GM12878 (cell line): Measurements from ENCODE around the gene USP12. TPM values are rescaled to one million over a fixed set of nuclear protein-coding genes. Genes with fewer than 3 reads are reported as not detected.

Source experiments
- ATAC-seq: fragments of 200-7000 bp; cut with Tn5 transposase; 3 replicates; pipeline ENCODE4 v1.9.1; 2020; ENCODE audit warnings: mild to moderate bottlenecking, moderate library complexity
- BruUV-seq: library from RNA; stranded (reverse); fragments of 400-500 nt; replicated peaks from 2 replicates; lab custom pipeline; 2021; lab: Mats Ljungman, UMichigan
- CTCF ChIA-PET: fragments of 300-600 bp; sonication (Branson Sonifier 250); formaldehyde crosslinking; extraction: SDS; loops from one replicate; lab custom pipeline; 2021; ENCODE audit warnings: inconsistent platforms; lab: Yijun Ruan, JAX
- POLR2A ChIA-PET: fragments of 350-600 bp; formaldehyde crosslinking; extraction: SDS; loops from one replicate; lab custom pipeline; 2021; ENCODE audit warnings: inconsistent platforms; lab: Charles Lee
- RAD21 ChIA-PET: fragments of 300-600 bp; sonication (Branson Sonifier 250); formaldehyde crosslinking; loops from one replicate; lab custom pipeline; 2023; ENCODE audit warnings: antibody characterized with exemption; ENCODE audit not compliant: unreplicated experiment; lab: Charles Lee
- SMC1A ChIA-PET: fragments of 300-600 bp; sonication (Branson Sonifier 250); formaldehyde crosslinking; loops from one replicate; lab custom pipeline; 2023; ENCODE audit not compliant: unreplicated experiment, uncharacterized antibody; lab: Charles Lee
- DNase-seq: peaks from one replicate; pipeline ENCODE4 v3.0.0-alpha.2; 2011; ENCODE audit warnings: low read depth, low spot score
- FAIRE-seq: peaks from 3 replicates; lab custom pipeline; 2011; peaks lifted over from hg19 to GRCh38; lab: Jason Lieb, UNC
- H2AFZ ChIP-seq: 2 replicates; pipeline ENCODE4 v1.6.0; 2011; ENCODE audit warnings: low read depth, low read length, control low read depth; ENCODE audit not compliant: control insufficient read depth
- H3K27ac ChIP-seq: 2 replicates; pipeline ENCODE4 v1.5.1; 2011; ENCODE audit warnings: control low read depth; ENCODE audit not compliant: control insufficient read depth, insufficient read depth
- H3K27me3 ChIP-seq, 2 experiments: replicated peaks in 1 of 2; 2 replicates each; pipeline versions ENCODE4 v1.6.0 to v1.6.1; 2011; ENCODE audit warnings: low read length in 1 of 2; ENCODE audit not compliant: control insufficient read depth in 2 of 2, insufficient read depth in 2 of 2
- H3K36me3 ChIP-seq, 2 experiments: 2 replicates each; pipeline ENCODE4 v1.5.1; 2011; ENCODE audit warnings: low read length in 1 of 2; ENCODE audit not compliant: control insufficient read depth in 2 of 2, insufficient read depth in 2 of 2
- H3K4me1 ChIP-seq: 2 replicates; pipeline ENCODE4 v1.6.1; 2011; ENCODE audit warnings: mild to moderate bottlenecking, low read length, moderate library complexity, mixed read lengths; ENCODE audit not compliant: control insufficient read depth, insufficient read depth
- H3K4me2 ChIP-seq: 2 replicates; pipeline ENCODE4 v1.6.0; 2011; ENCODE audit warnings: control low read depth; ENCODE audit not compliant: control insufficient read depth, insufficient read depth
- H3K4me3 ChIP-seq: fragments of 200-600 bp; sonication (generic); 2 replicates; pipeline ENCODE4 v1.5.1; 2016
- H3K79me2 ChIP-seq: 2 replicates; pipeline ENCODE4 v1.6.0; 2011; ENCODE audit warnings: low read length; ENCODE audit not compliant: control insufficient read depth, insufficient read depth
- H3K9ac ChIP-seq: 2 replicates; pipeline ENCODE4 v1.8.0; 2011; ENCODE audit warnings: low read length, control low read depth, mixed read lengths; ENCODE audit not compliant: control insufficient read depth, insufficient read depth
- H3K9me3 ChIP-seq: replicated peaks from 3 replicates; pipeline ENCODE4 v1.5.1; 2011; ENCODE audit warnings: mild to moderate bottlenecking, low read length; ENCODE audit not compliant: control insufficient read depth, insufficient read depth
- H4K20me1 ChIP-seq: 2 replicates; pipeline ENCODE4 v1.6.0; 2011; ENCODE audit not compliant: control insufficient read depth, insufficient read depth
- CREB1 ChIP-seq: IDR thresholded peaks from 2 replicates; pipeline ENCODE4 v1.6.1; 2012; ENCODE audit warnings: low read depth, mild to moderate bottlenecking, inconsistent platforms
- EED ChIP-seq: sonication (generic); IDR thresholded peaks from 2 replicates; pipeline ENCODE4 v1.6.1; 2016; ENCODE audit warnings: antibody characterized with exemption, low read depth
- ESRRA ChIP-seq: IDR thresholded peaks from 2 replicates; pipeline ENCODE4 v1.6.1; 2012; ENCODE audit warnings: mild to moderate bottlenecking, low read length, improper control_type of control experiment
- FOS ChIP-seq: IDR thresholded peaks from 3 replicates; pipeline ENCODE4 v1.6.1; 2011; ENCODE audit warnings: borderline replicate concordance; ENCODE audit not compliant: insufficient read length; ENCODE audit errors: extremely low read depth
- IKZF1 ChIP-seq: fragments of 450-650 bp; conservative IDR thresholded peaks from 2 replicates; pipeline ENCODE4 v1.6.1; 2017; ENCODE audit warnings: antibody characterized with exemption, mild to moderate bottlenecking
- MEF2B ChIP-seq: fragments of 450-650 bp; IDR thresholded peaks from 2 replicates; pipeline ENCODE4 v1.6.1; 2018; ENCODE audit warnings: mild to moderate bottlenecking, moderate library complexity; ENCODE audit not compliant: partially characterized antibody, poor library complexity, severe bottlenecking
- NFXL1 ChIP-seq: fragments of 450-650 bp; IDR thresholded peaks from 2 replicates; pipeline ENCODE4 v1.6.1; 2017; ENCODE audit warnings: antibody characterized with exemption, mild to moderate bottlenecking, borderline replicate concordance
- PAX5 ChIP-seq: IDR thresholded peaks from 2 replicates; pipeline ENCODE4 v1.6.1; 2011; ENCODE audit warnings: low read depth, low read length, borderline replicate concordance
- PKNOX1 ChIP-seq: fragments of 450-650 bp; IDR thresholded peaks from 2 replicates; pipeline ENCODE4 v1.6.1; 2016; ENCODE audit warnings: mild to moderate bottlenecking
- POU2F2 ChIP-seq: IDR thresholded peaks from 3 replicates; pipeline ENCODE4 v1.6.1; 2011; ENCODE audit warnings: low read depth, mild to moderate bottlenecking, low read length, borderline replicate concordance
- RBBP5 ChIP-seq: fragments of 200-600 bp; sonication (generic); conservative IDR thresholded peaks from 2 replicates; pipeline ENCODE4 v1.6.1; 2016
- RCOR1 ChIP-seq: conservative IDR thresholded peaks from 2 replicates; pipeline ENCODE4 v1.6.1; 2012; ENCODE audit warnings: low read depth, low read length, improper control_type of control experiment
- REST ChIP-seq: IDR thresholded peaks from 2 replicates; pipeline ENCODE4 v1.6.1; 2012; ENCODE audit warnings: mild to moderate bottlenecking, low read depth, low read length
- SIN3A ChIP-seq: IDR thresholded peaks from 2 replicates; pipeline ENCODE4 v1.6.1; 2012; ENCODE audit warnings: low read depth, low read length, improper control_type of control experiment
- STAT1 ChIP-seq: fragments of 450-650 bp; conservative IDR thresholded peaks from 2 replicates; pipeline ENCODE4 v1.6.1; 2014; ENCODE audit warnings: antibody characterized with exemption, mild to moderate bottlenecking
- TBL1XR1 ChIP-seq: IDR thresholded peaks from 2 replicates; pipeline ENCODE4 v1.6.1; 2012; ENCODE audit warnings: low read depth, low read length, improper control_type of control experiment
- ZBED1 ChIP-seq: IDR thresholded peaks from 2 replicates; pipeline ENCODE4 v1.6.1; 2016; ENCODE audit warnings: borderline replicate concordance
- ZNF207 ChIP-seq: fragments of 450-650 bp; IDR thresholded peaks from 2 replicates; pipeline ENCODE4 v1.6.1; 2014; ENCODE audit warnings: antibody characterized with exemption, mild to moderate bottlenecking, borderline replicate concordance
- ZNF274 ChIP-seq: IDR thresholded peaks from one replicate; pipeline ENCODE4 v1.8.0; 2011; ENCODE audit not compliant: insufficient read length, insufficient read depth
- ZZZ3 ChIP-seq: IDR thresholded peaks from 2 replicates; pipeline ENCODE4 v1.6.1; 2011; ENCODE audit warnings: low read depth; ENCODE audit not compliant: control insufficient read depth, insufficient read length
- WGBS: methylation state at CpG from one replicate; pipeline ENCODE4 v1.1.6; 2016; ENCODE audit warnings: low lambda C conversion rate; ENCODE audit not compliant: insufficient replicate concordance, insufficient coverage; ENCODE audit errors: missing lambda C conversion rate; 5-methylcytosine and 5-hydroxymethylcytosine counted together
- in situ Hi-C: fragments of 300-500 bp; cut with MboI; formaldehyde crosslinking; loops from 9 replicates; pipeline ENCODE4 v1.14.3; 2018; ENCODE audit warnings: mixed read lengths
- intact Hi-C: fragments of 100-400 bp; cut with micrococcal nuclease; formaldehyde crosslinking; loops from one replicate; pipeline ENCODE4 v1.14.2; 2022; ENCODE audit not compliant: unreplicated experiment
- polyA plus RNA-seq, 11 experiments: library from polyadenylated mRNA; depleted of rRNA in 4 of 11; unstranded in 6 of 11; stranded (reverse) in 5 of 11; fragments of >200 nt; fragmentation: Nextera tagmentation in 4 of 11; fragmentation: Illumina TruSeq in 1 of 11; extraction: Ambion mirVana in 4 of 11; extraction: Trizol in 1 of 11; gene quantifications; 1 replicate in 1 of 11; 2 replicates in 10 of 11; pipeline versions ENCODE4 v1.2.1 to v1.2.3, GENCODE V29; 2011 to 2016; ENCODE audit warnings: inconsistent platforms in 2 of 11, missing spikeins in 2 of 11, low read depth in 1 of 11
- total RNA-seq, 4 experiments: library from RNA; depleted of rRNA in 3 of 4; stranded (reverse); fragments of >200 nt in 3 of 4; fragmentation: Illumina TruSeq in 1 of 4; extraction: Trizol in 1 of 4; gene quantifications; 2 replicates each; pipeline versions ENCODE4 v1.2.1 to v1.2.3, GENCODE V29; 2013 to 2021
- TF ChIP-seq, protein P1 (sequence below): IDR thresholded peaks from 2 replicates; pipeline ENCODE4 v1.6.1; 2012; ENCODE audit warnings: low read depth, low read length, improper control_type of control experiment

USP12 gene
- total and polyA plus RNA-seq, 10 of the 15 experiments (the other 5 are each of a cell fraction or from before 2014, with no cell fraction given): 3.5 to 32.2 (median 24.6) TPM

GRCh38 chr13:27161980-27162379 lies 9.6 kb downstream of the USP12 start:
- no peaks in the 10 kb centered on the region for H4K20me1 ChIP-seq
- WGBS: 32% methylated on average over 5 of the region's 5 CpGs
- ChIA-PET CTCF (interaction anchor here (0.9 to 1.7 kb wide), 7 partner anchors 9 to 177 kb away, joined by 3 to 8 read pairs (median 5); no protein-coding TSS in a partner anchor), SMC1A (interaction anchor here (0.6 to 12.1 kb wide), 9 partner anchors 8 to 77 kb away, joined by 3 to 169 read pairs (median 5); no protein-coding TSS in a partner anchor), RAD21 (interaction anchor here (0.8 to 2.0 kb wide), 9 partner anchors 9 to 883 kb away, joined by 3 to 11 read pairs (median 4); no protein-coding TSS in a partner anchor), POLR2A (interaction anchor here (0.6 to 1.7 kb wide), 6 partner anchors 10 to 31 kb away, joined by 3 to 5 read pairs (median 4); no protein-coding TSS in a partner anchor)
- H3K4me2 ChIP-seq: peak overlapping the region; percentile 86
- peaks cover 10% of the 10 kb centered on the region for H3K4me1 ChIP-seq
- ATAC-seq: peak; percentile 72
- FAIRE-seq: no peak
- in situ Hi-C loops (no loop called here), intact Hi-C loops (loop anchor here (10.0 kb wide), 1 partner anchor 193 kb away; no protein-coding TSS in a partner anchor)
- no peak overlapping the region for H3K9ac ChIP-seq
- H3K36me3 ChIP-seq: no peaks in the 10 kb centered on the region
- H2AFZ ChIP-seq: no peak overlapping the region
- H3K9me3 ChIP-seq: no peaks in the 10 kb centered on the region; the same call in 1 of the 3 replicates
- H3K4me3 ChIP-seq: peak overlapping the region; percentile 16; the same call in 1 of the 2 replicates
- no TSS peak for BruUV-seq
- DNase-seq: no peak
- H3K27ac ChIP-seq: peak overlapping the region; percentile 5
- H3K27me3 ChIP-seq: no peaks in the 10 kb centered on the region
- H3K79me2 ChIP-seq: peaks cover 97% of the 10 kb centered on the region
- TF ChIP-seq ESRRA: no peak
- no peak for TF ChIP-seq NFXL1
- no peak for TF ChIP-seq RBBP5
- TF ChIP-seq MEF2B: no peak
- TF ChIP-seq ZNF274: no peak
- peak; percentile 34; the same call in 1 of the 2 replicates for TF ChIP-seq EED
- no peak for TF ChIP-seq PKNOX1
- no peak for TF ChIP-seq STAT1
- TF ChIP-seq, protein P1, sequence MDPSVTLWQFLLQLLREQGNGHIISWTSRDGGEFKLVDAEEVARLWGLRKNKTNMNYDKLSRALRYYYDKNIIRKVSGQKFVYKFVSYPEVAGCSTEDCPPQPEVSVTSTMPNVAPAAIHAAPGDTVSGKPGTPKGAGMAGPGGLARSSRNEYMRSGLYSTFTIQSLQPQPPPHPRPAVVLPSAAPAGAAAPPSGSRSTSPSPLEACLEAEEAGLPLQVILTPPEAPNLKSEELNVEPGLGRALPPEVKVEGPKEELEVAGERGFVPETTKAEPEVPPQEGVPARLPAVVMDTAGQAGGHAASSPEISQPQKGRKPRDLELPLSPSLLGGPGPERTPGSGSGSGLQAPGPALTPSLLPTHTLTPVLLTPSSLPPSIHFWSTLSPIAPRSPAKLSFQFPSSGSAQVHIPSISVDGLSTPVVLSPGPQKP: no peak
- no peak for TF ChIP-seq RCOR1
- no peak for TF ChIP-seq CREB1
- TF ChIP-seq SIN3A: no peak
- TF ChIP-seq TBL1XR1: no peak
- no peak for TF ChIP-seq PAX5
- no peak for TF ChIP-seq ZZZ3
- TF ChIP-seq REST: no peak
- no peak for TF ChIP-seq FOS
- TF ChIP-seq IKZF1: peak; percentile 62
- no peak for TF ChIP-seq ZBED1
- no peak for TF ChIP-seq POU2F2
- no peak for TF ChIP-seq ZNF207
